Stimulated activated CD4-positive, alpha-beta T cell treated with anti-CD3 and anti-CD28 coated beads, Interleukin-15, amount 100 ng/mL, for 48 hours (primary cell): ENCODE results near the gene NAA50.

Source experiments
- DNase-seq, 2 donors: peaks; one replicate each; pipeline ENCODE4 v3.0.0-alpha.2; 2020; ENCODE audit warnings: low read depth in 2 of 2

The NAA50 gene

GRCh38 chr3:113690482-113690881 lies 55.6 kb downstream of the NAA50 start:
- no peak for DNase-seq

GRCh38 chr3:113685956-113686721 lies 59.9 kb downstream of the NAA50 start:
- DNase-seq = no peak

- DNase-seq = no peak
Measured at GRCh38 chr3:113685124-113685523, 60.9 kb downstream of the NAA50 start.

- DNase-seq = no peak
Measured at GRCh38 chr3:113684271-113684819, 61.7 kb downstream of the NAA50 start.

GRCh38 chr3:113678773-113679172 lies 67.3 kb downstream of the NAA50 start:
- DNase-seq = no peak

GRCh38 chr3:113677737-113678136 lies 68.3 kb downstream of the NAA50 start:
- DNase-seq = no peak

- DNase-seq = no peak
Measured at GRCh38 chr3:113676261-113676660, 69.8 kb downstream of the NAA50 start.

- DNase-seq = no peak
Measured at GRCh38 chr3:113673593-113673992, 72.5 kb downstream of the NAA50 start.

GRCh38 chr3:113668015-113668414 lies 78.0 kb downstream of the NAA50 start:
- DNase-seq = no peak
